Endothelial cell of umbilical vein (primary cell): ENCODE measurements around the gene TRMT61B. TPM values are rescaled to one million over a fixed set of nuclear protein-coding genes. Genes with fewer than 3 reads are reported as not detected.

Experiments used
- BruUV-seq: library from RNA; stranded (reverse); fragments of 400-500 nt; replicated peaks from 2 replicates; lab custom pipeline; 2021; lab: Mats Ljungman, UMichigan
- CTCF ChIA-PET: fragments of 300-600, 350-600 bp; sonication (Branson Sonifier 250); formaldehyde crosslinking; loops from one replicate; lab custom pipeline; 2021; ENCODE audit warnings: antibody characterized with exemption, inconsistent platforms; lab: Charles Lee
- POLR2A ChIA-PET: fragments of 300-600, 350-600 bp; sonication (Branson Sonifier 250); formaldehyde crosslinking; loops from one replicate; lab custom pipeline; 2021; ENCODE audit warnings: antibody characterized with exemption, inconsistent platforms; lab: Charles Lee
- DNase-seq: peaks from one replicate; pipeline ENCODE4 v3.0.0-alpha.2; 2011; ENCODE audit warnings: low read depth, low spot score
- FAIRE-seq: peaks from 2 replicates; lab custom pipeline; 2011; peaks lifted over from hg19 to GRCh38; lab: Jason Lieb, UNC
- H2AFZ ChIP-seq: 2 replicates; pipeline ENCODE4 v1.6.0; 2012; ENCODE audit warnings: low read depth, low read length, control low read depth, inconsistent platforms
- H3K27ac ChIP-seq: 2 replicates; pipeline ENCODE4 v1.5.1; 2011; ENCODE audit warnings: low read depth, mild to moderate bottlenecking, control low read depth, low read length, moderate library complexity; ENCODE audit not compliant: insufficient read depth
- H3K27me3 ChIP-seq, 2 experiments: 2 replicates each; pipeline versions ENCODE4 v1.6.0 to v1.6.1; 2011; ENCODE audit warnings: low read length in 2 of 2, mixed read lengths in 1 of 2; ENCODE audit not compliant: control insufficient read depth in 2 of 2, insufficient read depth in 2 of 2
- H3K36me3 ChIP-seq, 2 experiments: 2 replicates in 1 of 2; 3 replicates in 1 of 2; pipeline ENCODE4 v1.5.1; 2011; ENCODE audit warnings: low read length in 2 of 2, mild to moderate bottlenecking in 1 of 2, moderate library complexity in 1 of 2; ENCODE audit not compliant: control insufficient read depth in 2 of 2, insufficient read depth in 2 of 2; ENCODE audit errors: extremely low read depth in 1 of 2
- H3K4me1 ChIP-seq: 3 replicates; pipeline ENCODE4 v1.5.1; 2011; ENCODE audit warnings: mild to moderate bottlenecking, low read length; ENCODE audit not compliant: control insufficient read depth, insufficient read depth; ENCODE audit errors: extremely low read depth
- H3K4me2 ChIP-seq: 2 replicates; pipeline ENCODE4 v1.6.1; 2011; ENCODE audit warnings: low read length, control low read depth, mixed read lengths; ENCODE audit not compliant: insufficient read depth
- H3K4me3 ChIP-seq, 3 experiments: fragments of 200-600 bp in 1 of 3; sonication (generic), shearing (Covaris generic) in 1 of 3; replicated peaks in 1 of 3; 2 replicates each; pipeline ENCODE4 v1.5.1; 2011 to 2016; ENCODE audit warnings: control low read depth in 3 of 3, low read length in 3 of 3, mild to moderate bottlenecking in 2 of 3, inconsistent platforms in 1 of 3, low read depth in 1 of 3, moderate library complexity in 1 of 3; ENCODE audit not compliant: insufficient read depth in 1 of 3
- H3K79me2 ChIP-seq: 2 replicates; pipeline ENCODE4 v1.6.0; 2012; ENCODE audit warnings: low read length, inconsistent platforms; ENCODE audit not compliant: control insufficient read depth, insufficient read depth
- H3K9ac ChIP-seq: replicated peaks from 2 replicates; pipeline ENCODE3; 2011; ENCODE audit warnings: low read length, control low read depth; ENCODE audit not compliant: insufficient read depth; ENCODE audit errors: extremely low read depth
- H3K9me1 ChIP-seq: replicated peaks from 3 replicates; pipeline ENCODE4 v1.6.0; 2011; ENCODE audit warnings: mild to moderate bottlenecking, low read length; ENCODE audit not compliant: control insufficient read depth, insufficient read depth; ENCODE audit errors: extremely low read depth
- H3K9me3 ChIP-seq: replicated peaks from 2 replicates; pipeline ENCODE4 v1.5.1; 2012; ENCODE audit warnings: low read length, inconsistent platforms; ENCODE audit not compliant: control insufficient read depth, insufficient read depth
- H4K20me1 ChIP-seq: replicated peaks from 2 replicates; pipeline ENCODE3; 2011; ENCODE audit warnings: mild to moderate bottlenecking, low read length; ENCODE audit not compliant: control insufficient read depth, insufficient read depth; ENCODE audit errors: extremely low read depth
- EZH2 ChIP-seq: IDR thresholded peaks from 2 replicates; pipeline ENCODE4 v1.6.1; 2012; ENCODE audit warnings: borderline replicate concordance, low read depth, mild to moderate bottlenecking, moderate library complexity, low read length, inconsistent platforms; ENCODE audit not compliant: severe bottlenecking
- FOS ChIP-seq: IDR thresholded peaks from 2 replicates; pipeline ENCODE4 v1.6.1; 2011; ENCODE audit warnings: mild to moderate bottlenecking, low read length, moderate library complexity, borderline replicate concordance; ENCODE audit not compliant: insufficient read depth
- GATA2 ChIP-seq: IDR thresholded peaks from 2 replicates; pipeline ENCODE4 v1.7.0; 2011; ENCODE audit warnings: low read depth, mild to moderate bottlenecking, moderate library complexity, mixed read lengths, low read length; ENCODE audit not compliant: insufficient read length, insufficient read depth
- MAX ChIP-seq: IDR thresholded peaks from 2 replicates; pipeline ENCODE4 v1.6.1; 2011; ENCODE audit not compliant: insufficient read depth, insufficient read length
- MYC ChIP-seq: IDR thresholded peaks from one replicate; pipeline ENCODE4 v1.6.1; 2011; ENCODE audit warnings: mild to moderate bottlenecking, low read depth, low read length
- POLR2AphosphoS5 ChIP-seq: IDR thresholded peaks from 2 replicates; pipeline ENCODE4 v1.6.1; 2012; ENCODE audit warnings: low read depth, mild to moderate bottlenecking, control low read depth, low read length, moderate library complexity; ENCODE audit not compliant: insufficient read depth
- dilution Hi-C: fragments of 300-500 bp; cut with MboI; formaldehyde crosslinking; loops from one replicate; pipeline ENCODE4 v1.15.0; 2019; ENCODE audit warnings: low sequenced_read_pairs; ENCODE audit not compliant: extremely low pct_ligation_motif_present
- intact Hi-C: fragments of 100-400 bp; cut with micrococcal nuclease; formaldehyde crosslinking; loops from one replicate; pipeline ENCODE4 v1.10.0; 2022
- polyA plus RNA-seq, 4 experiments: library from polyadenylated mRNA; depleted of rRNA in 3 of 4; stranded (reverse) in 3 of 4; unstranded in 1 of 4; fragments of >200 nt; gene quantifications; 2 replicates each; pipeline versions ENCODE4 v1.2.1 to v1.2.3, GENCODE V29; 2011 to 2012; ENCODE audit warnings: missing spikeins in 1 of 4
- total RNA-seq: library from RNA; stranded (reverse); gene quantifications from 2 replicates; pipeline ENCODE4 v1.2.3, GENCODE V29; 2021

TRMT61B gene
- total and polyA plus RNA-seq, 2 donors (not counting 3 experiments of a cell fraction or from before 2014, with no cell fraction given), result 4.6 to 13.6 TPM

GRCh38 chr2:28810384-28811285 is 59.5 kb downstream of the TRMT61B start, which contains the start of gene SPDYA:
SPDYA (plus strand) TSS chr2:28810834; CDS start chr2:28816015, 5,181 bp downstream.
- Histone ChIP-seq H3K27ac (no peak within 1 kb of the TSS), H3K4me1 (peaks cover 10% of the 10 kb centered on the region), H4K20me1 (no peaks in the 10 kb centered on the region), H3K36me3 (peaks cover 0 to 2% of the 10 kb centered on the region in 2 experiments), H3K9ac (peak within 1 kb of the TSS; percentile 4), H3K79me2 (no peaks in the 10 kb centered on the region), H3K9me3 (no peaks in the 10 kb centered on the region), H3K4me3 (peak within 1 kb of the TSS in 2 of 3 experiments; percentile 5 to 44), H2AFZ (peak within 1 kb of the TSS; percentile 56), H3K27me3 (no peaks in the 10 kb centered on the region), H3K9me1 (no peaks in the 10 kb centered on the region), H3K4me2 (peak within 1 kb of the TSS; percentile 54)
- BruUV-seq, result no TSS peak
- POLR2A ChIA-PET, result no interaction called here
- DNase-seq (peak; percentile 73), FAIRE-seq (peak; percentile 67)
- dilution Hi-C loops, result no loop called here
- intact Hi-C loops, result loop anchor here (5.0 kb wide), 1 partner anchor 218 kb away; no protein-coding TSS in a partner anchor
- TF ChIP-seq POLR2AphosphoS5, result peak; percentile 74
- no peak for TF ChIP-seq FOS
- TF ChIP-seq MAX, result peak; percentile 40
- CTCF ChIA-PET, result interaction anchor here (1.2 to 3.3 kb wide), 2 partner anchors 10 to 217 kb away, joined by 3 to 15 read pairs; no protein-coding TSS in a partner anchor

- H3K4me3 ChIP-seq, result no peak overlapping the region
- intact Hi-C loops, result loop anchor here (5.0 kb wide), 1 partner anchor 218 kb away; no protein-coding TSS in a partner anchor
- peaks cover 10% of the 10 kb centered on the region for H3K4me1 ChIP-seq
- dilution Hi-C loops, result no loop called here
- H2AFZ ChIP-seq, result no peak overlapping the region
- H3K79me2 ChIP-seq, result no peaks in the 10 kb centered on the region
- TF ChIP-seq MYC, result no peak
- no peak for TF ChIP-seq GATA2
- TF ChIP-seq POLR2AphosphoS5, result no peak
- TF ChIP-seq FOS, result no peak
- no peak for TF ChIP-seq EZH2
- peak overlapping the region; percentile 54 for H3K4me2 ChIP-seq
- no peaks in the 10 kb centered on the region for H3K9me1 ChIP-seq
- POLR2A ChIA-PET, result interaction anchor here (0.7 kb wide), 1 partner anchor 182 kb away, joined by 5 read pairs; no protein-coding TSS in a partner anchor
- no TSS peak for BruUV-seq
- no peak for FAIRE-seq
- peak overlapping the region; percentile 4 for H3K9ac ChIP-seq
- H3K36me3 ChIP-seq, result peaks cover 0 to 2% of the 10 kb centered on the region in 2 experiments
- H4K20me1 ChIP-seq, result no peaks in the 10 kb centered on the region
- no peak for DNase-seq
- H3K27ac ChIP-seq, result no peak overlapping the region
- CTCF ChIA-PET, result interaction anchor here (1.0 to 3.3 kb wide), 4 partner anchors 11 to 252 kb away, joined by 3 to 15 read pairs (median 8); no protein-coding TSS in a partner anchor
- no peaks in the 10 kb centered on the region for H3K9me3 ChIP-seq
- H3K27me3 ChIP-seq, result no peaks in the 10 kb centered on the region
Measured at GRCh38 chr2:28809927-28810326, 60.2 kb downstream of the TRMT61B start.
